VCaP (cell line): ENCODE results near the gene MGLL.
"Not testable (repeated sequence)": the region's sequence is repeated elsewhere in the genome, so short reads cannot be mapped to it uniquely, and the experiment has no call there.

Source experiments
- H3K27ac ChIP-seq: fragments of 450-650 bp; 2 replicates; pipeline ENCODE4 v1.5.1; 2017
- TF ChIP-seq, protein P1 (sequence below): fragments of 450-650 bp; conservative IDR thresholded peaks from 2 replicates; pipeline ENCODE4 v1.5.1; 2017; ENCODE audit warnings: mild to moderate bottlenecking, moderate library complexity

The MGLL gene

DNA sequence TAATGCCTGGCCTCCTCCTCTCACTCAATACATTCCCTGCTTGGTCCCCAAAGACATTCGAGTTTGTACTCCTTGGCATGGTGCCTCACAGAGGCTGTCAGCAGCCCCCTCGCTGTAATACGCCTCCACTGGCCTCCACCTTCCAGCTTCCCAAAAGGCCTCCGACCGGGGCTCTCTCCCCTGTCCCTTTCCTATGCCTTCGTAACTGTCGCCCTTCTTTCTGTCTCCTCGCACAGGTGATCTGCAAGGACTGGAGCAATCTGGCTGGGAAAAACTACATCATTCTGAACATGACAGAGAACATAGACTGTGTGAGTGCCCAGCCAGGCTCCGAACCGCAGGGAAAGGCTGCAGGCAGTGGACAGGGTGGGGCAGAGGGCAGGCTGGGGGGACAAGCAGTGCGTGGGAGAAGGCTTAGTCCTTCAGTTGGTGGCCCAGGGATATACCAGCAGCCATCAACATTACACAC is 160.3 kb downstream of the MGLL start:
- no peak overlapping the region for H3K27ac ChIP-seq
- TF ChIP-seq, protein P1, sequence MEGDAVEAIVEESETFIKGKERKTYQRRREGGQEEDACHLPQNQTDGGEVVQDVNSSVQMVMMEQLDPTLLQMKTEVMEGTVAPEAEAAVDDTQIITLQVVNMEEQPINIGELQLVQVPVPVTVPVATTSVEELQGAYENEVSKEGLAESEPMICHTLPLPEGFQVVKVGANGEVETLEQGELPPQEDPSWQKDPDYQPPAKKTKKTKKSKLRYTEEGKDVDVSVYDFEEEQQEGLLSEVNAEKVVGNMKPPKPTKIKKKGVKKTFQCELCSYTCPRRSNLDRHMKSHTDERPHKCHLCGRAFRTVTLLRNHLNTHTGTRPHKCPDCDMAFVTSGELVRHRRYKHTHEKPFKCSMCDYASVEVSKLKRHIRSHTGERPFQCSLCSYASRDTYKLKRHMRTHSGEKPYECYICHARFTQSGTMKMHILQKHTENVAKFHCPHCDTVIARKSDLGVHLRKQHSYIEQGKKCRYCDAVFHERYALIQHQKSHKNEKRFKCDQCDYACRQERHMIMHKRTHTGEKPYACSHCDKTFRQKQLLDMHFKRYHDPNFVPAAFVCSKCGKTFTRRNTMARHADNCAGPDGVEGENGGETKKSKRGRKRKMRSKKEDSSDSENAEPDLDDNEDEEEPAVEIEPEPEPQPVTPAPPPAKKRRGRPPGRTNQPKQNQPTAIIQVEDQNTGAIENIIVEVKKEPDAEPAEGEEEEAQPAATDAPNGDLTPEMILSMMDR = no peak

DNA sequence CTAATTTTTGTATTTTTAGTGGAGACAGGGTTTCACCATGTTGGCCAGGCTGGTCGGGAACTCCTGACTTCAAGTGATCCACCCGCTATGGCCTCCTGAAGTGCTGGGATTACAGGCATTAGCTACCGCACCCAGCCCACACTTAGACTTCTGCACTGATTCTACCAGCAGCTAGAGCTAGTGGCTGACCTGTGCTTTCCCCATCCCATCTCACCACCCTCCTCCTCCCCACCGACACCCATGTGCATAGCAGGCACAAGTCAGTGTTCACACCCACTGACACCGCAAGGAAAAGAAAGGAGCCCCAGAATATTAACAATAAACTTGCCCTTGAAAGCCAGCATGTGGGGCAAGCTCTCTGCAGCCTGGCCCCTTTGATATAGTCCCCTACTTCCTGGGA is 160.7 kb downstream of the MGLL start:
- TF ChIP-seq, protein P1 = no peak
- no peak overlapping the region for H3K27ac ChIP-seq

DNA sequence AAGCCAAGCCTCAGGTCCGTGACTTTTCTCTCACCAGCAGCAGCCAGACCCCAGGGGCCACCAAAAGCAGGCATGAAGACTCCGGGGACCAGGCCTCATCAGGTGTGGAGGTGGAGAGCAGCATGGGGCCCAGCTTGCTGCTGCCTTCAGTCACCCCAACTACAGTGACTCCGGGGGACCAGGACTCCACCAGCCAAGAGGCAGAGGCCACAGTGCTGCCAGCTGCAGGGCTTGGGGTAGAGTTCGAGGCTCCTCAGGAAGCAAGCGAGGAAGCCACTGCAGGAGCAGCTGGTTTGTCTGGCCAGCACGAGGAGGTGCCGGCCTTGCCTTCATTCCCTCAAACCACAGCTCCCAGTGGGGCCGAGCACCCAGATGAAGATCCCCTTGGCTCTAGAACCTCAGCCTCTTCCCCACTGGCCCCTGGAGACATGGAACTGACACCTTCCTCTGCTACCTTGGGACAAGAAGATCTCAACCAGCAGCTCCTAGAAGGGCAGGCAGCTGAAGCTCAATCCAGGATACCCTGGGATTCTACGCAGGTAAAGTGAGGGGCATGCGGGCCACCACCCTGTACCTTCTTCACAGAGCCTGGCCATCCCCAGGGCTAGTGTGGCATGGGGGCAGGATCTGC is 161.6 kb downstream of the MGLL start:
- no peak overlapping the region for H3K27ac ChIP-seq
- TF ChIP-seq, protein P1 = no peak

DNA sequence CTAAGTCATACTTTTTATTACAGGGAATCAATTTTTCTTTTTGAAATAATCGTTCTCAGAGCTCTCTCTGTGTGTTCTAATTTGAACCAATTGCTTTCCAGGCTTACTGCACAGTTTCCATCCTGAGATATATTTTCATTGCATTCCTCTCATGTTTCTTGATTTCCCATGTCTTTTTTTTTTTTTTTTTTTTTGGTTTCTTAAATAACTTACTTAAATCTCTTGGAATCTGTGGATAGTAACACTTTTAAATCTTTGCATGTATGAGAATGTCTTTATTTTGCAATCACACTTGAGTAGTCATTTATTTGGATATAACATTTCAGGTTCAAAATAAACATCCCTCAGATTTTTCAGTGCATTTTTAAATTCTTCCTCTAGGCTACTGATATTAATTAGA is 164.1 kb downstream of the MGLL start:
- TF ChIP-seq, protein P1 = no peak
- H3K27ac ChIP-seq = no peak overlapping the region

DNA sequence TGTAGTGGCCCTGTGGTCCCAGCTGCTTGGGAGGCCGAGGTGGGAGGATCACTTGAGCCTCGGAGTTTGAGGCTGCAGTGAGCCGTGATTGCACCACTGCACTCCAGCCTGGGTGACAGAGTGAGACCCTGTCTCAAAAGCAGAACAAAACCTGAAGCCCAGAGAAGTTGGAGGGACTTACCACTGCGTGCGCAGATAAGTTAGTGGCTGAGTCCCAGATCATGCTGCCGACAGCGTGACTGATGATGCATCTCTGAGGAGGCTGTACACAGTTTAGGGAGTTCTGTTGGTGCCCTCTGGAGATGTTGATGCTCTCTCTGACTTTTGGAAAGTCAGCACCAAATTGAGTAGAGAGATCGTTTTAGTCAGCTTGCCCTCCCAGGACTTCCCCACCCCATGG is 165.4 kb downstream of the MGLL start:
- TF ChIP-seq, protein P1 = no peak
- no peak overlapping the region for H3K27ac ChIP-seq

DNA sequence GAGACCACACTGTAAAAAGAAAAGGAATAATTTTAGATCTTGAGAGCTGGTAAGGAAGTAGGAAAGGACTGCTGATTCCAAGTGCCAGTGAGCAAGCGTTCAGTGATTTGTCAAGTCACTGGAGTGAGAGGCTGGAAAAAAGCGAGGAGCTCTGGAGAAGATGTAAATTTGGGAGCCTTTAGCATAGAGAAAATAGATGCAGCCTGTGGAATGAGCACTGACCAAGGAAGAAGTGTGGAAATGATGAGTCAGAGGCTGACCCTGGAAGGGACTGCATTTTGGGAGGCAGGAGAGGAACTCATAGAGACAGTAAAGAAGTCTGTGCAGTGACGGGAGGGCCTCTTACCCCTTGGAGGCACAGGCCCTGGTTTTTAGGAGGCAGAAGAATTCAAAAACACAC is 166.7 kb downstream of the MGLL start:
- TF ChIP-seq, protein P1 = no peak
- no peak overlapping the region for H3K27ac ChIP-seq

DNA sequence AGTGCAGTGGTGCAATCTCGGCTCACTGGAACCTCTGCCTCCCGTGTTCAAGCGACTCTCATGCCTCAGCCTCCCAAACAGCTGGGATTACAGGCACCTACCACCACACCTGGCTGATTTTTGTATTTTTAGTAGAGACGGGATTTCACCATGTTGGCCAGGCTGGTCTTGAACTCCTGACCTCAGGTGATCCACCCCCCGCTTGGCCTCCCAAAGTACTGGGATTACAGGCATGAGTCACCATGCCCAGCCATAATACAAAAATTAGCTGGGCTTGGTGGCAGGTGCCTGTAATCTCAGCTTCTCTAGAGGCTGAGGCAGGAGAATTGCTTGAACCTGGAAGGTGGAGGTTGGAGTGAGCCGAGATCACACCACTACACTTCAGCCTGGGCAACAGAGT is 167.3 kb downstream of the MGLL start:
- H3K27ac ChIP-seq = not testable (repeated sequence)

DNA sequence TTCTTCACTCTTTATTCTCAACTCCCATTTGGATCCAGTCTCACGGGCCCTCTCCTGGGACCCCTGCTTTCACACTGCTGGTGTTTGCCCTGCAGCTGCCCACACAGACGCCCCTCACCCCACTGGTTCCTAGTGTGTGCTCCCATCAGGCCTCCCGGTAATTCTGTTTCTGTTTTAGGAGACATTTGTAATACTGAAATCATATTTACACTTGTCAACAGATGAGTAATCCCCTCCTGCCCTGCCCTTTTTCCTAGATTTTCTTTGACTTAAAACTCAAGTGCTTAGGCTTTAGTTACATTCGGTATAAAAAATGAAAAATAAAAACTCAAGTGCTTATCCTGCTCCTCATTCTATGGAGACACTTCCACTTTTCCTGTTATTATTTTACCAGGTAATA is 167.9 kb downstream of the MGLL start:
- H3K27ac ChIP-seq = no peak overlapping the region
- TF ChIP-seq, protein P1 = no peak
